GM23338 (cell line): Measurements from ENCODE around the gene LSP1. TPM values are rescaled to one million over a fixed set of nuclear protein-coding genes. Genes with fewer than 3 reads are reported as not detected.

Experiments
- ATAC-seq: fragments of 200-7000 bp; cut with Tn5 transposase; 3 replicates; pipeline ENCODE4 v1.9.1; 2020
- DNase-seq: peaks from one replicate; pipeline ENCODE4 v3.0.0-alpha.2; 2015; ENCODE audit warnings: low spot score
- H2AFZ ChIP-seq: fragments of 200-600 bp; sonication (generic); 2 replicates; pipeline ENCODE4 v1.8.0; 2016; ENCODE audit warnings: antibody characterized with exemption, mild to moderate bottlenecking, moderate library complexity
- H3F3A ChIP-seq: fragments of 200-600 bp; sonication (generic); replicated peaks from 2 replicates; pipeline ENCODE4 v1.8.0; 2017; ENCODE audit warnings: antibody characterized with exemption, mixed run types, low read depth
- H3K27ac ChIP-seq: fragments of 200-600 bp; sonication (generic); 2 replicates; pipeline ENCODE4 v1.6.1; 2016; ENCODE audit warnings: low read depth
- H3K27me3 ChIP-seq: fragments of 200-600 bp; sonication (generic); 2 replicates; pipeline ENCODE4 v1.8.0; 2016; ENCODE audit warnings: mild to moderate bottlenecking, mixed run types, moderate library complexity; ENCODE audit not compliant: insufficient read depth
- H3K36me3 ChIP-seq: fragments of 200-600 bp; sonication (generic); 2 replicates; pipeline ENCODE4 v1.8.0; 2016; ENCODE audit warnings: mild to moderate bottlenecking; ENCODE audit not compliant: insufficient read depth
- H3K4me1 ChIP-seq: fragments of 200-600 bp; sonication (generic); 2 replicates; pipeline ENCODE4 v1.8.0; 2016; ENCODE audit warnings: mild to moderate bottlenecking, moderate library complexity; ENCODE audit not compliant: insufficient read depth
- H3K4me2 ChIP-seq: fragments of 200-600 bp; sonication (generic); 2 replicates; pipeline ENCODE4 v1.7.1; 2017; ENCODE audit warnings: mixed run types
- H3K4me3 ChIP-seq: fragments of 200-600 bp; sonication (generic); 2 replicates; pipeline ENCODE4 v1.6.1; 2016; ENCODE audit warnings: mixed run types
- H3K79me2 ChIP-seq: fragments of 200-600 bp; sonication (generic); replicated peaks from 2 replicates; pipeline ENCODE4 v1.8.0; 2017; ENCODE audit warnings: mild to moderate bottlenecking; ENCODE audit not compliant: insufficient read depth
- H3K9me2 ChIP-seq: fragments of 200-600 bp; sonication (generic); 2 replicates; pipeline ENCODE4 v1.8.0; 2017; ENCODE audit not compliant: insufficient read depth
- H4K20me1 ChIP-seq: fragments of 200-600 bp; sonication (generic); replicated peaks from 2 replicates; pipeline ENCODE4 v1.8.0; 2017; ENCODE audit warnings: mild to moderate bottlenecking; ENCODE audit not compliant: insufficient read depth
- H3K27ac Mint-ChIP-seq: 2 replicates; pipeline ENCODE4 v1.8.0; 2020; ENCODE audit warnings: inconsistent platforms, mild to moderate bottlenecking, moderate library complexity, mixed read lengths
- H3K27me3 Mint-ChIP-seq: 3 replicates; pipeline ENCODE4 v1.8.0; 2022; ENCODE audit warnings: low read depth, mild to moderate bottlenecking, moderate library complexity, mixed read lengths, inconsistent platforms; ENCODE audit not compliant: insufficient read depth, poor library complexity
- H3K36me3 Mint-ChIP-seq: 3 replicates; pipeline ENCODE4 v1.8.0; 2021; ENCODE audit warnings: low read depth, mild to moderate bottlenecking, inconsistent platforms, moderate library complexity, mixed read lengths
- H3K4me1 Mint-ChIP-seq: 3 replicates; pipeline ENCODE4 v1.8.0; 2020; ENCODE audit warnings: mild to moderate bottlenecking, inconsistent platforms, mixed read lengths
- H3K4me3 Mint-ChIP-seq: 3 replicates; pipeline ENCODE4 v1.8.0; 2021; ENCODE audit warnings: moderate library complexity, mild to moderate bottlenecking, inconsistent platforms, mixed read lengths
- H3K9me3 Mint-ChIP-seq: 3 replicates; pipeline ENCODE4 v1.8.0; 2020; ENCODE audit warnings: moderate library complexity, mild to moderate bottlenecking, inconsistent platforms, mixed read lengths
- CREB1 ChIP-seq: fragments of 250-450 bp; sonication (Bioruptor Pico); IDR thresholded peaks from 2 replicates; pipeline ENCODE4 v1.5.0; 2020; ENCODE audit warnings: low read depth, mild to moderate bottlenecking, moderate library complexity
- EZH2 ChIP-seq: fragments of 200-600 bp; sonication (generic); IDR thresholded peaks from one replicate; pipeline ENCODE4 v1.8.0; 2017; ENCODE audit warnings: antibody characterized with exemption, mild to moderate bottlenecking, low read depth; ENCODE audit not compliant: unreplicated experiment
- EZH2phosphoT487 ChIP-seq: fragments of 200-600 bp; sonication (generic); IDR thresholded peaks from one replicate; pipeline ENCODE4 v1.8.1; 2018; ENCODE audit warnings: antibody characterized with exemption; ENCODE audit not compliant: unreplicated experiment
- JUNB ChIP-seq: IDR thresholded peaks from one replicate; pipeline ENCODE4 v1.6.1; 2016; ENCODE audit warnings: antibody characterized with exemption; ENCODE audit not compliant: unreplicated experiment
- POLR2AphosphoS5 ChIP-seq: IDR thresholded peaks from 2 replicates; pipeline ENCODE4 v1.6.1; 2016; ENCODE audit warnings: antibody characterized with exemption, low read depth
- STAT1 ChIP-seq: IDR thresholded peaks from one replicate; pipeline ENCODE4 v1.6.1; 2016; ENCODE audit warnings: antibody characterized with exemption; ENCODE audit not compliant: unreplicated experiment
- ZNF114 ChIP-seq: fragments of 250-450 bp; sonication (Bioruptor Pico); IDR thresholded peaks from 2 replicates; pipeline ENCODE4 v1.5.0; 2020; ENCODE audit warnings: mild to moderate bottlenecking, moderate library complexity
- ZNF331 ChIP-seq: fragments of 250-450 bp; sonication (Bioruptor Pico); IDR thresholded peaks from 2 replicates; pipeline ENCODE4 v1.5.0; 2020; ENCODE audit warnings: low read depth, mild to moderate bottlenecking, moderate library complexity
- polyA plus RNA-seq: library from polyadenylated mRNA; unstranded; fragments of >200 nt; fragmentation: Nextera tagmentation; extraction: Ambion mirVana; gene quantifications from 2 replicates; pipeline ENCODE4 v1.2.1, GENCODE V29; 2016
- total RNA-seq: library from RNA; depleted of rRNA; stranded (reverse); fragments of >200 nt; shearing (Covaris generic); gene quantifications from 2 replicates; pipeline ENCODE4 v1.2.3, GENCODE V29; 2014
- TF ChIP-seq, protein P1 (sequence below): IDR thresholded peaks from one replicate; pipeline ENCODE4 v1.6.1; 2018; ENCODE audit warnings: antibody characterized with exemption; ENCODE audit not compliant: unreplicated experiment
- TF ChIP-seq, protein P2 (sequence below), 2 experiments: fragments of 200-600 bp in 1 of 2; sonication (generic) in 1 of 2; conservative IDR thresholded peaks; 2 replicates each; pipeline versions ENCODE4 v1.5.1 to v1.6.1; 2016 to 2017; ENCODE audit warnings: antibody characterized with exemption in 2 of 2, low read depth in 2 of 2, mild to moderate bottlenecking in 2 of 2, moderate library complexity in 1 of 2
- TF ChIP-seq, protein P3 (sequence below): IDR thresholded peaks from 2 replicates; pipeline ENCODE4 v1.6.1; 2016; ENCODE audit warnings: antibody characterized with exemption
- TF ChIP-seq, protein P4 (sequence below): fragments of 250-450 bp; sonication (Bioruptor Pico); IDR thresholded peaks from 2 replicates; pipeline ENCODE4 v1.5.0; 2020; ENCODE audit warnings: mild to moderate bottlenecking, moderate library complexity

Gene LSP1
- total and polyA plus RNA-seq, 2 experiments from 2014 or later, result 0.84 TPM; not detected in 1

DNA sequence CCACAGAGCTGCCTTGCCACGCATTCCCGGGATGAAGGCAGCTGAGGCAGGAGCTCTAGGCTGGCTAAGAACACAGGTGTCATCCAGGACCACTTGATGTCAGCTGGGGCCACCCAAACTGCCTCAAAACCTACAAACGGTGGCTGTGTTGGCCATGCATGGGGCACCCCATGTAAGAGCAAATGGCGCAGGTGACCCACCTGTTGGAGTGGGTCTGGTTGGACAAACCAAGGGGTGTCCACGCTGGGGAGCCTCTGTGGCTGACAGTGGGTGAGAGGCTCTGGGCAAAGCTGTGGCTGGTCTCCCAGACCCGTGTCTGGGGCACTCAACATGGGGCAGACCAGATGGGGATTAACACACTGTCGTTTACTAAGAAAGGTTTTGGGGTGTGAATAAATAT lies 37.1 kb upstream of the LSP1 start:
- no peaks in the 10 kb centered on the region for H3K4me1 ChIP-seq
- H3K4me2 ChIP-seq, result no peak overlapping the region
- Mint-ChIP-seq H3K36me3 (no peaks in the 10 kb centered on the region), H3K27ac (no peak overlapping the region), H3K4me3 (no peak overlapping the region), H3K4me1 (no peaks in the 10 kb centered on the region), H3K9me3 (peaks cover 10% of the 10 kb centered on the region), H3K27me3 (peaks cover 2% of the 10 kb centered on the region)
- no peaks in the 10 kb centered on the region for H3K36me3 ChIP-seq
- H3F3A ChIP-seq, result no peaks in the 10 kb centered on the region
- H3K79me2 ChIP-seq, result no peaks in the 10 kb centered on the region
- no peaks in the 10 kb centered on the region for H3K9me2 ChIP-seq
- no peak overlapping the region for H2AFZ ChIP-seq
- ATAC-seq (no peak), DNase-seq (no peak)
- no peak overlapping the region for H3K4me3 ChIP-seq
- TF ChIP-seq, protein P1, sequence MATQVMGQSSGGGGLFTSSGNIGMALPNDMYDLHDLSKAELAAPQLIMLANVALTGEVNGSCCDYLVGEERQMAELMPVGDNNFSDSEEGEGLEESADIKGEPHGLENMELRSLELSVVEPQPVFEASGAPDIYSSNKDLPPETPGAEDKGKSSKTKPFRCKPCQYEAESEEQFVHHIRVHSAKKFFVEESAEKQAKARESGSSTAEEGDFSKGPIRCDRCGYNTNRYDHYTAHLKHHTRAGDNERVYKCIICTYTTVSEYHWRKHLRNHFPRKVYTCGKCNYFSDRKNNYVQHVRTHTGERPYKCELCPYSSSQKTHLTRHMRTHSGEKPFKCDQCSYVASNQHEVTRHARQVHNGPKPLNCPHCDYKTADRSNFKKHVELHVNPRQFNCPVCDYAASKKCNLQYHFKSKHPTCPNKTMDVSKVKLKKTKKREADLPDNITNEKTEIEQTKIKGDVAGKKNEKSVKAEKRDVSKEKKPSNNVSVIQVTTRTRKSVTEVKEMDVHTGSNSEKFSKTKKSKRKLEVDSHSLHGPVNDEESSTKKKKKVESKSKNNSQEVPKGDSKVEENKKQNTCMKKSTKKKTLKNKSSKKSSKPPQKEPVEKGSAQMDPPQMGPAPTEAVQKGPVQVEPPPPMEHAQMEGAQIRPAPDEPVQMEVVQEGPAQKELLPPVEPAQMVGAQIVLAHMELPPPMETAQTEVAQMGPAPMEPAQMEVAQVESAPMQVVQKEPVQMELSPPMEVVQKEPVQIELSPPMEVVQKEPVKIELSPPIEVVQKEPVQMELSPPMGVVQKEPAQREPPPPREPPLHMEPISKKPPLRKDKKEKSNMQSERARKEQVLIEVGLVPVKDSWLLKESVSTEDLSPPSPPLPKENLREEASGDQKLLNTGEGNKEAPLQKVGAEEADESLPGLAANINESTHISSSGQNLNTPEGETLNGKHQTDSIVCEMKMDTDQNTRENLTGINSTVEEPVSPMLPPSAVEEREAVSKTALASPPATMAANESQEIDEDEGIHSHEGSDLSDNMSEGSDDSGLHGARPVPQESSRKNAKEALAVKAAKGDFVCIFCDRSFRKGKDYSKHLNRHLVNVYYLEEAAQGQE, result no peak
- TF ChIP-seq POLR2AphosphoS5 (no peak), ZNF331 (CRISPR knock-in tag) (no peak), EZH2 (no peak), JUNB (no peak), EZH2phosphoT487 (no peak), STAT1 (no peak), CREB1 (CRISPR knock-in tag) (no peak), ZNF114 (CRISPR knock-in tag) (no peak)
- TF ChIP-seq, protein P2, sequence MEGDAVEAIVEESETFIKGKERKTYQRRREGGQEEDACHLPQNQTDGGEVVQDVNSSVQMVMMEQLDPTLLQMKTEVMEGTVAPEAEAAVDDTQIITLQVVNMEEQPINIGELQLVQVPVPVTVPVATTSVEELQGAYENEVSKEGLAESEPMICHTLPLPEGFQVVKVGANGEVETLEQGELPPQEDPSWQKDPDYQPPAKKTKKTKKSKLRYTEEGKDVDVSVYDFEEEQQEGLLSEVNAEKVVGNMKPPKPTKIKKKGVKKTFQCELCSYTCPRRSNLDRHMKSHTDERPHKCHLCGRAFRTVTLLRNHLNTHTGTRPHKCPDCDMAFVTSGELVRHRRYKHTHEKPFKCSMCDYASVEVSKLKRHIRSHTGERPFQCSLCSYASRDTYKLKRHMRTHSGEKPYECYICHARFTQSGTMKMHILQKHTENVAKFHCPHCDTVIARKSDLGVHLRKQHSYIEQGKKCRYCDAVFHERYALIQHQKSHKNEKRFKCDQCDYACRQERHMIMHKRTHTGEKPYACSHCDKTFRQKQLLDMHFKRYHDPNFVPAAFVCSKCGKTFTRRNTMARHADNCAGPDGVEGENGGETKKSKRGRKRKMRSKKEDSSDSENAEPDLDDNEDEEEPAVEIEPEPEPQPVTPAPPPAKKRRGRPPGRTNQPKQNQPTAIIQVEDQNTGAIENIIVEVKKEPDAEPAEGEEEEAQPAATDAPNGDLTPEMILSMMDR (conservative IDR thresholded peaks at IDR 0.05; ENCODE audit: low read depth in 2 of 2), result no peak
- TF ChIP-seq, protein P3, sequence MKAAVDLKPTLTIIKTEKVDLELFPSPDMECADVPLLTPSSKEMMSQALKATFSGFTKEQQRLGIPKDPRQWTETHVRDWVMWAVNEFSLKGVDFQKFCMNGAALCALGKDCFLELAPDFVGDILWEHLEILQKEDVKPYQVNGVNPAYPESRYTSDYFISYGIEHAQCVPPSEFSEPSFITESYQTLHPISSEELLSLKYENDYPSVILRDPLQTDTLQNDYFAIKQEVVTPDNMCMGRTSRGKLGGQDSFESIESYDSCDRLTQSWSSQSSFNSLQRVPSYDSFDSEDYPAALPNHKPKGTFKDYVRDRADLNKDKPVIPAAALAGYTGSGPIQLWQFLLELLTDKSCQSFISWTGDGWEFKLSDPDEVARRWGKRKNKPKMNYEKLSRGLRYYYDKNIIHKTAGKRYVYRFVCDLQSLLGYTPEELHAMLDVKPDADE, result no peak
- TF ChIP-seq, protein P4, sequence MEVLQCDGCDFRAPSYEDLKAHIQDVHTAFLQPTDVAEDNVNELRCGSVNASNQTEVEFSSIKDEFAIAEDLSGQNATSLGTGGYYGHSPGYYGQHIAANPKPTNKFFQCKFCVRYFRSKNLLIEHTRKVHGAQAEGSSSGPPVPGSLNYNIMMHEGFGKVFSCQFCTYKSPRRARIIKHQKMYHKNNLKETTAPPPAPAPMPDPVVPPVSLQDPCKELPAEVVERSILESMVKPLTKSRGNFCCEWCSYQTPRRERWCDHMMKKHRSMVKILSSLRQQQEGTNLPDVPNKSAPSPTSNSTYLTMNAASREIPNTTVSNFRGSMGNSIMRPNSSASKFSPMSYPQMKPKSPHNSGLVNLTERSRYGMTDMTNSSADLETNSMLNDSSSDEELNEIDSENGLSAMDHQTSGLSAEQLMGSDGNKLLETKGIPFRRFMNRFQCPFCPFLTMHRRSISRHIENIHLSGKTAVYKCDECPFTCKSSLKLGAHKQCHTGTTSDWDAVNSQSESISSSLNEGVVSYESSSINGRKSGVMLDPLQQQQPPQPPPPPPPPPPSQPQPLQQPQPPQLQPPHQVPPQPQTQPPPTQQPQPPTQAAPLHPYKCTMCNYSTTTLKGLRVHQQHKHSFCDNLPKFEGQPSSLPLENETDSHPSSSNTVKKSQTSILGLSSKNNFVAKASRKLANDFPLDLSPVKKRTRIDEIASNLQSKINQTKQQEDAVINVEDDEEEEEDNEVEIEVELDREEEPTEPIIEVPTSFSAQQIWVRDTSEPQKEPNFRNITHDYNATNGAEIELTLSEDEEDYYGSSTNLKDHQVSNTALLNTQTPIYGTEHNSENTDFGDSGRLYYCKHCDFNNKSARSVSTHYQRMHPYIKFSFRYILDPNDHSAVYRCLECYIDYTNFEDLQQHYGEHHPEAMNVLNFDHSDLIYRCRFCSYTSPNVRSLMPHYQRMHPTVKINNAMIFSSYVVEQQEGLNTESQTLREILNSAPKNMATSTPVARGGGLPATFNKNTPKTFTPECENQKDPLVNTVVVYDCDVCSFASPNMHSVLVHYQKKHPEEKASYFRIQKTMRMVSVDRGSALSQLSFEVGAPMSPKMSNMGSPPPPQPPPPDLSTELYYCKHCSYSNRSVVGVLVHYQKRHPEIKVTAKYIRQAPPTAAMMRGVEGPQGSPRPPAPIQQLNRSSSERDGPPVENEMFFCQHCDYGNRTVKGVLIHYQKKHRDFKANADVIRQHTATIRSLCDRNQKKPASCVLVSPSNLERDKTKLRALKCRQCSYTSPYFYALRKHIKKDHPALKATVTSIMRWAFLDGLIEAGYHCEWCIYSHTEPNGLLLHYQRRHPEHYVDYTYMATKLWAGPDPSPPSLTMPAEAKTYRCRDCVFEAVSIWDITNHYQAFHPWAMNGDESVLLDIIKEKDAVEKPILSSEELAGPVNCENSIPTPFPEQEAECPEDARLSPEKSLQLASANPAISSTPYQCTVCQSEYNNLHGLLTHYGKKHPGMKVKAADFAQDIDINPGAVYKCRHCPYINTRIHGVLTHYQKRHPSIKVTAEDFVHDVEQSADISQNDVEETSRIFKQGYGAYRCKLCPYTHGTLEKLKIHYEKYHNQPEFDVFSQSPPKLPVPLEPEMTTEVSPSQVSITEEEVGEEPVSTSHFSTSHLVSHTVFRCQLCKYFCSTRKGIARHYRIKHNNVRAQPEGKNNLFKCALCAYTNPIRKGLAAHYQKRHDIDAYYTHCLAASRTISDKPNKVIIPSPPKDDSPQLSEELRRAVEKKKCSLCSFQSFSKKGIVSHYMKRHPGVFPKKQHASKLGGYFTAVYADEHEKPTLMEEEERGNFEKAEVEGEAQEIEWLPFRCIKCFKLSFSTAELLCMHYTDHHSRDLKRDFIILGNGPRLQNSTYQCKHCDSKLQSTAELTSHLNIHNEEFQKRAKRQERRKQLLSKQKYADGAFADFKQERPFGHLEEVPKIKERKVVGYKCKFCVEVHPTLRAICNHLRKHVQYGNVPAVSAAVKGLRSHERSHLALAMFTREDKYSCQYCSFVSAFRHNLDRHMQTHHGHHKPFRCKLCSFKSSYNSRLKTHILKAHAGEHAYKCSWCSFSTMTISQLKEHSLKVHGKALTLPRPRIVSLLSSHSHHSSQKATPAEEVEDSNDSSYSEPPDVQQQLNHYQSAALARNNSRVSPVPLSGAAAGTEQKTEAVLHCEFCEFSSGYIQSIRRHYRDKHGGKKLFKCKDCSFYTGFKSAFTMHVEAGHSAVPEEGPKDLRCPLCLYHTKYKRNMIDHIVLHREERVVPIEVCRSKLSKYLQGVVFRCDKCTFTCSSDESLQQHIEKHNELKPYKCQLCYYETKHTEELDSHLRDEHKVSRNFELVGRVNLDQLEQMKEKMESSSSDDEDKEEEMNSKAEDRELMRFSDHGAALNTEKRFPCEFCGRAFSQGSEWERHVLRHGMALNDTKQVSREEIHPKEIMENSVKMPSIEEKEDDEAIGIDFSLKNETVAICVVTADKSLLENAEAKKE (CRISPR knock-in tag), result no peak
- no peaks in the 10 kb centered on the region for H4K20me1 ChIP-seq
- no peaks in the 10 kb centered on the region for H3K27me3 ChIP-seq
- no peak overlapping the region for H3K27ac ChIP-seq
